K562 (cell line): ENCODE results near the gene ACAD10. TPM values are rescaled to one million over a fixed set of nuclear protein-coding genes. Genes with fewer than 3 reads are reported as not detected.

Source experiments
- ILK ChIP-seq: fragments of 450-650 bp; IDR thresholded peaks from 2 replicates; pipeline ENCODE4 v1.6.1; 2016; ENCODE audit warnings: missing genetic modification characterization, low read depth, mild to moderate bottlenecking, missing compliant biosample characterization, moderate library complexity, borderline replicate concordance
- KAT8 ChIP-seq: fragments of 450-650 bp; IDR thresholded peaks from 2 replicates; pipeline ENCODE4 v1.6.1; 2016; ENCODE audit warnings: low read depth, mild to moderate bottlenecking
- RAD21 ChIP-seq, 2 experiments: fragments of 250-450 bp in 1 of 2; fragments of 450-650 bp in 1 of 2; sonication (Bioruptor Pico) in 1 of 2; formaldehyde crosslinking in 1 of 2; IDR thresholded peaks in 1 of 2; conservative IDR thresholded peaks in 1 of 2; 2 replicates each; pipeline versions ENCODE4 v1.4.0 to v1.8.0; 2020 to 2022; ENCODE audit warnings: mild to moderate bottlenecking in 2 of 2, moderate library complexity in 1 of 2
- RBBP5 ChIP-seq: fragments of 200-600 bp; sonication (generic); IDR thresholded peaks from 2 replicates; pipeline ENCODE4 v1.6.1; 2012; ENCODE audit warnings: borderline replicate concordance, mild to moderate bottlenecking, low read length, control low read depth, inconsistent platforms; ENCODE audit not compliant: insufficient read depth, poor library complexity, severe bottlenecking
- XRCC5 ChIP-seq: fragments of 200-400 bp; formaldehyde crosslinking; IDR thresholded peaks from 2 replicates; pipeline ENCODE4 v1.6.1; 2017; ENCODE audit warnings: low read depth, mild to moderate bottlenecking, low read length
- ZBTB34 ChIP-seq: fragments of 250-450 bp; sonication (Bioruptor Pico); IDR thresholded peaks from 2 replicates; pipeline ENCODE4 v1.8.0; 2021; ENCODE audit warnings: mild to moderate bottlenecking, moderate library complexity
- ZBTB40 ChIP-seq, 2 experiments: fragments of 450-650 bp in 1 of 2; sonication (generic) in 1 of 2; formaldehyde crosslinking in 1 of 2; IDR thresholded peaks; 2 replicates each; pipeline versions ENCODE4 v1.7.1 to v1.9.0; 2016 to 2022; ENCODE audit warnings: inconsistent platforms in 1 of 2, mild to moderate bottlenecking in 1 of 2, missing genetic modification reagents in 1 of 2
- ZNF274 ChIP-seq: IDR thresholded peaks from 2 replicates; pipeline ENCODE4 v1.6.1; 2011; ENCODE audit warnings: low read depth, mild to moderate bottlenecking, low read length, moderate library complexity, borderline replicate concordance
- ZNF778 ChIP-seq: fragments of 450-650 bp; formaldehyde crosslinking; IDR thresholded peaks from 2 replicates; pipeline ENCODE4 v1.4.0; 2020; ENCODE audit warnings: mild to moderate bottlenecking, moderate library complexity
- polyA plus RNA-seq, 8 experiments: library from polyadenylated mRNA; depleted of rRNA in 4 of 8; stranded (reverse) in 5 of 8; unstranded in 3 of 8; fragments of >200 nt; fragmentation: Nextera tagmentation in 2 of 8; fragmentation: Illumina TruSeq in 1 of 8; extraction: Ambion mirVana in 2 of 8; extraction: Trizol in 1 of 8; gene quantifications; 2 replicates each; pipeline versions ENCODE4 v1.2.1 to v1.2.3, GENCODE V29; 2011 to 2014; ENCODE audit warnings: inconsistent platforms in 1 of 8, missing spikeins in 1 of 8
- total RNA-seq, 7 experiments: library from RNA; depleted of rRNA in 6 of 7; stranded (reverse); fragments of >200 nt in 6 of 7; fragmentation: Illumina TruSeq in 2 of 7; extraction: Trizol in 2 of 7; gene quantifications; 2 replicates each; pipeline versions ENCODE4 v1.2.1 to v1.2.3, GENCODE V29; 2011 to 2021; ENCODE audit warnings: low replicate concordance in 1 of 7
- TF ChIP-seq, protein P1 (sequence below), 2 experiments: IDR thresholded peaks in 1 of 2; conservative IDR thresholded peaks in 1 of 2; 2 replicates each; pipeline ENCODE4 v1.6.1; 2016; ENCODE audit warnings: low read depth in 2 of 2, mild to moderate bottlenecking in 1 of 2, missing compliant biosample characterization in 1 of 2, missing genetic modification characterization in 1 of 2, moderate library complexity in 1 of 2

ACAD10 gene
- total and polyA plus RNA-seq, 9 of the 15 experiments (the other 6 are each of a cell fraction or from before 2014, with no cell fraction given): 2.3 to 19.2 (median 12.0) TPM

GRCh38 chr12:111692575-111693210 lies 6.8 kb downstream of the ACAD10 start (continued):
- TF ChIP-seq ZBTB40 (IDR thresholded peaks at IDR 0.05) (no peak), ZBTB40 (CRISPR knock-in tag; IDR thresholded peaks at IDR 0.05) (no peak), RAD21 (CRISPR knock-in tag; conservative IDR thresholded peaks at IDR 0.05 in 1 of 2, IDR thresholded peaks at IDR 0.05 in 1 of 2) (peak in 1 of 2 experiments; percentile 13; a peak in 1 of 4 replicates), XRCC5 (0 out of 2 replicates have a peak, but pooled peaks have one; percentile 24), ZBTB34 (CRISPR knock-in tag) (no peak), KAT8 (no peak), ZNF274 (no peak), RBBP5 (no peak), ZNF778 (CRISPR knock-in tag) (no peak), ILK (tag) (no peak)
- TF ChIP-seq, protein P1, sequence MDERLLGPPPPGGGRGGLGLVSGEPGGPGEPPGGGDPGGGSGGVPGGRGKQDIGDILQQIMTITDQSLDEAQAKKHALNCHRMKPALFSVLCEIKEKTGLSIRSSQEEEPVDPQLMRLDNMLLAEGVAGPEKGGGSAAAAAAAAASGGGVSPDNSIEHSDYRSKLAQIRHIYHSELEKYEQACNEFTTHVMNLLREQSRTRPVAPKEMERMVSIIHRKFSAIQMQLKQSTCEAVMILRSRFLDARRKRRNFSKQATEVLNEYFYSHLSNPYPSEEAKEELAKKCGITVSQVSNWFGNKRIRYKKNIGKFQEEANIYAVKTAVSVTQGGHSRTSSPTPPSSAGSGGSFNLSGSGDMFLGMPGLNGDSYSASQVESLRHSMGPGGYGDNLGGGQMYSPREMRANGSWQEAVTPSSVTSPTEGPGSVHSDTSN (CRISPR knock-in tag; IDR thresholded peaks at IDR 0.05; ENCODE audit: low read depth): no peak
- TF ChIP-seq, protein P1 (tag; conservative IDR thresholded peaks at IDR 0.05; ENCODE audit: low read depth): no peak
